ENCODE measurements around the gene DGLUCY.

- TF ChIP-seq CTCF (IDR thresholded peaks at IDR 0.05) (no peak), EZH2 (IDR thresholded peaks at IDR 0.05; ENCODE audit: borderline replicate concordance, insufficient read depth, low read depth, low read length, poor library complexity, severe bottlenecking) (no peak)
Observed at GRCh38 chr14:91167380-91167770, 53.5 kb downstream of the DGLUCY start.
